ENCODE results near the gene RNF41. TPM values are rescaled to one million over a fixed set of nuclear protein-coding genes. Genes with fewer than 3 reads are reported as not detected.

The RNF41 gene
- total and polyA plus RNA-seq, 11 donors, result 10.6 to 84.0 (median 53.3) TPM

DNA sequence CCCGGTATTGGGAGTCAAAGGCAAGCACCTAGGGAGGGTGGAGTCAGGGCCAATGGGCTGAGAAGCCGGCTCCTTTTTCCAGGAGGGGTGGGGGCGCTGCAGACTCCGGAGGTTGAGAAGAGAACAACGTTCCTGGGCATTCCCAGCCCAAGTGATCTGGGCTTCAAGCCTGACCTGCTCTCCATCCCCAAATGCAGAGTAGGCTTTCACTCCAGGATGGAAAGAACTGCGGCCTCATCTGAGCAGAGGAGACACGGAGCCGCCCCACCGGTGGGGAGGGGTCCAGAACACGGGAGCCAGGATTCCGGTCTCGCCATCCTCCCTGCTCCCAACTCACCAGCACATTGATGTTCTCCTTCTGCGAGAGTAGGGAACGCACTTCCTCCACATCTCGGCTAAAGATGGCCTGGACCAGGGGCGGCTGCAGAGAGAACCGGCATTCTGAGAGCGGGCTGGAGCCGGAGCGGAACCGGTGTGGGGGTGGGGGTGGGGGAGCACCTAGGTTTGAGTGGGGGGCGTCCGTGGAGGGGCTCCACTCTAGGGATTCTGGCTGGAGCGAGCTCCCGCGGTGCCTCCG is 35.9 kb upstream of the RNF41 start:
- TF ChIP-seq CTCF (IDR thresholded peaks at IDR 0.05) (no peak), POLR2A (IDR thresholded peaks at IDR 0.05) (no peak)
- intact Hi-C loops (cut with DNase I), result loop anchor here in 6 of 10 donors (2.0 to 5.0 kb wide), 3 partner anchors 33 to 65 kb away; partner anchors contain the start of genes NABP2 (in 6 of the 6) and RNF41 (in 4 of the 6)
- peak overlapping the region; percentile 51 to 97 (median 90) for H3K27ac ChIP-seq
- H3K27me3 ChIP-seq, result no peaks in the 10 kb centered on the region
- peak in 3 of 4 donors; percentile 15 to 35 (median 33) for ATAC-seq
- 0 to 1% (median 1%) methylated on average over 10 to 27 of the region's 27 CpGs for WGBS, 4 donors
- peaks cover 0 to 45% (median 39%) of the 10 kb centered on the region in 9 donors for H3K36me3 ChIP-seq
- peaks cover 5 to 29% (median 23%) of the 10 kb centered on the region in 12 donors for H3K4me1 ChIP-seq
- peak overlapping the region; percentile 60 to 99 (median 96) for H3K4me3 ChIP-seq
- no peaks in the 10 kb centered on the region for H3K9me3 ChIP-seq
- DNase-seq, result no peak

GRCh38 chr12:56257071-56257470 is 35.3 kb upstream of the RNF41 start:
- TF ChIP-seq POLR2A (IDR thresholded peaks at IDR 0.05), result no peak
- no peak for TF ChIP-seq CTCF (IDR thresholded peaks at IDR 0.05)

DNA sequence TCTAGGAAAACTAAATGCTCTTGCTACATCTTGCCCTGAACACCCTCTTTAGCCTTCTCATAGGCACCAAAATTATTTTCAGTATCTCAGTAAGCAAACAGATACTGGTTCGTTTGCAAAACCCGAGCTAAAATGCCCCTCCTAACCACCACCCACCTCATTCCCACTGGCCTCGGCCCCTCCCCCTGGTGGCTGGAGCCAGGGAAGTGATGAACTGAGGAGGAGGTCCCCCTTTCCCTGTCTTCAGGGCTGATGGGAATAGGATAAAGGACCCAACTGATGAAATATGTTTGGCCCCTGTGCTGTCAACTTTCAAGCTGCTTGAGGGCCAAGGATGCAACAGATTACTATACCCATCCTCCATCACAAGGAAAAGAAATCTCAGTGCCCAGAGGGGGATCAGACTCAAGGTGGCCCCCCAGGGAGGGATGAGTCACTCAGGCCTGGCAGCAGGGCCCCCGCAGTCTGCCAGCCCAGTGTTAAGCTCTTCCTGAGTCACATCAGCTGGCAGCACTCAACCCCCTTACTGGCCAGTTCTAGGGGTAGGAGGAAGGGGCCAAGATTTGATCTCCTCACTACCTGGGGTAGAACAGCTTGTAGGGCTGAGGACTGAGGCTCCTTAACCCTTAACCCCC is 34.7 kb upstream of the RNF41 start:
- TF ChIP-seq CTCF (IDR thresholded peaks at IDR 0.05) (peak in 1 of 12 donors; percentile 5), POLR2A (IDR thresholded peaks at IDR 0.05) (no peak)
- Histone ChIP-seq H3K27ac (peak overlapping the region in 1 of 12 donors; percentile 5), H3K36me3 (peaks cover 0 to 56% (median 50%) of the 10 kb centered on the region in 9 donors), H3K4me1 (peaks cover 5 to 29% (median 23%) of the 10 kb centered on the region in 12 donors), H3K4me3 (peak overlapping the region in 4 of 12 donors; percentile 85 to 99 (median 96)), H3K27me3 (no peaks in the 10 kb centered on the region), H3K9me3 (no peaks in the 10 kb centered on the region)
- intact Hi-C loops (cut with DNase I), result loop anchor here in 4 of 10 donors (5.0 kb wide), 1 partner anchor 34 kb away; the partner anchor contains the start of genes NABP2 (in 4 of the 4) and RNF41 (in 4 of the 4)
- 36 to 46% (median 41%) methylated on average over 4 of the region's 4 CpGs for WGBS, 4 donors
- DNase-seq (peak in 1 of 5 donors; percentile 35), ATAC-seq (no peak)

More at GRCh38 chr12:56257071-56257470, 35.3 kb upstream of the RNF41 start:
- ATAC-seq (no peak), DNase-seq (peak in 1 of 5 donors; percentile 0)
- Histone ChIP-seq H3K27ac (peak overlapping the region in 3 of 12 donors; percentile 74 to 92 (median 87)), H3K4me3 (peak overlapping the region in 11 of 12 donors; percentile 60 to 99 (median 95)), H3K27me3 (no peaks in the 10 kb centered on the region), H3K9me3 (no peaks in the 10 kb centered on the region), H3K36me3 (peaks cover 0 to 50% (median 44%) of the 10 kb centered on the region in 9 donors), H3K4me1 (peaks cover 5 to 29% (median 23%) of the 10 kb centered on the region in 12 donors)
- WGBS, 4 donors, result 47 to 60% (median 58%) methylated on average over 8 of the region's 8 CpGs
- intact Hi-C loops (cut with DNase I), result loop anchor here in 4 of 10 donors (5.0 kb wide), 1 partner anchor 35 kb away; the partner anchor contains the start of genes NABP2 (in 4 of the 4) and RNF41 (in 4 of the 4)

GRCh38 chr12:56255671-56256070 is 33.9 kb upstream of the RNF41 start:
- DNase-seq, result peak in 1 of 5 donors; percentile 7
- Histone ChIP-seq H3K27ac (no peak overlapping the region), H3K27me3 (no peaks in the 10 kb centered on the region), H3K4me3 (no peak overlapping the region), H3K36me3 (peaks cover 0 to 64% (median 58%) of the 10 kb centered on the region in 9 donors), H3K9me3 (no peaks in the 10 kb centered on the region), H3K4me1 (peaks cover 5 to 29% (median 23%) of the 10 kb centered on the region in 12 donors)
- ATAC-seq, result no peak
- no peak for TF ChIP-seq POLR2A (IDR thresholded peaks at IDR 0.05)
- TF ChIP-seq CTCF (IDR thresholded peaks at IDR 0.05), result no peak
- intact Hi-C loops (cut with DNase I), result loop anchor here in 4 of 10 donors (5.0 kb wide), 1 partner anchor 33 kb away; the partner anchor contains the start of genes NABP2 (in 4 of the 4) and RNF41 (in 4 of the 4)
- WGBS, 4 donors, result 86 to 90% (median 87%) methylated on average over 7 of the region's 7 CpGs

All from heart left ventricle (tissue), 16 donors.